Stimulated activated CD8-positive, alpha-beta memory T cell treated with anti-CD3 and anti-CD28 coated beads, Interleukin-2, amount 100 ng/mL, for 48 hours (primary cell): ENCODE measurements around the gene ABL1.
"Not testable (repeated sequence)": the region's sequence is repeated elsewhere in the genome, so short reads cannot be mapped to it uniquely, and the experiment has no call there.

Source experiments
- DNase-seq, 2 donors: peaks; one replicate each; pipeline ENCODE4 v3.0.0-alpha.2; 2020; ENCODE audit warnings: low read depth in 2 of 2

ABL1 gene

DNA sequence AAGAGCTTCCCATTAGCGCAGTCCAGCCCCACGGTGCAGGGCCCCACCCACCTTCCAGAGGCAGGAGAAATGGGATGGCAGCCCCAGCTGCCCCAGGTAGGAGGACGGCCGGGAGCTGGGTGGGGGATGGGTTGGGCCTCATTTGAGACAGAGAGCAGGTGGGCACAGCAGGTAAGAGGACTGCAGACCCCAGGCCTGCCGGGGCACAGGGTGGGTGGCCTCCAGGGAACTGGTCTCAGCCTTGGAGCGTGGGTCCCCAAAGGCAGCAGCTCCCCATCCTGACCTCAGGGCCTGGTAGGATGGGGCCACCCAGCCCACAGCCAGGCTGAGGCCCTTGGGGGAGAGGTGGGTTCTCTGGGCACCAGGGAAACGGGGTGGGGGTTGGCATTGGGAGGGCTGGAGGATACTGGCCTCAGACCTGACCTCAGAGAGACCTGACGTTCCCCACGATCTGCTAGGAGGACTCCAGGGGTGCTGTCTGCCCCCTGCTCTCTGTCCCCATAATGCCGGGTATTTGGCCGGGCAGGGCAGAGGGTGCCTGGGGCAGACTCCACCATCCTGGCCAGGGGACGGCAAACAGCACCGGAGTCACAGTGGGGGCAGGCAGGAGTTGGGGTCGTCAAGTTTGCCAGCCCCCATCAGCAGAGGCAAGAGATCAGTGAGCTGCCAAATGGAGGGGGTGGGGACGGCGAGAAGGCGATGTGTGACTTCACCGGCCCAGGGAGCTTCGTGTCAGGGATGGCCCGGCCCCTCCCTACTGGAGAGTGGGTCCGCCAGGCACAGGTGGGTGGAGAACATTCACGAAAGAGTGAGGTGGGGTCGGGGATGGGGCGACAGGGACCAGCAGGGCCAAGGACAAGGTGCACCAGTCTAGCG is 68.4 kb downstream of the ABL1 start:
- no peak for DNase-seq

DNA sequence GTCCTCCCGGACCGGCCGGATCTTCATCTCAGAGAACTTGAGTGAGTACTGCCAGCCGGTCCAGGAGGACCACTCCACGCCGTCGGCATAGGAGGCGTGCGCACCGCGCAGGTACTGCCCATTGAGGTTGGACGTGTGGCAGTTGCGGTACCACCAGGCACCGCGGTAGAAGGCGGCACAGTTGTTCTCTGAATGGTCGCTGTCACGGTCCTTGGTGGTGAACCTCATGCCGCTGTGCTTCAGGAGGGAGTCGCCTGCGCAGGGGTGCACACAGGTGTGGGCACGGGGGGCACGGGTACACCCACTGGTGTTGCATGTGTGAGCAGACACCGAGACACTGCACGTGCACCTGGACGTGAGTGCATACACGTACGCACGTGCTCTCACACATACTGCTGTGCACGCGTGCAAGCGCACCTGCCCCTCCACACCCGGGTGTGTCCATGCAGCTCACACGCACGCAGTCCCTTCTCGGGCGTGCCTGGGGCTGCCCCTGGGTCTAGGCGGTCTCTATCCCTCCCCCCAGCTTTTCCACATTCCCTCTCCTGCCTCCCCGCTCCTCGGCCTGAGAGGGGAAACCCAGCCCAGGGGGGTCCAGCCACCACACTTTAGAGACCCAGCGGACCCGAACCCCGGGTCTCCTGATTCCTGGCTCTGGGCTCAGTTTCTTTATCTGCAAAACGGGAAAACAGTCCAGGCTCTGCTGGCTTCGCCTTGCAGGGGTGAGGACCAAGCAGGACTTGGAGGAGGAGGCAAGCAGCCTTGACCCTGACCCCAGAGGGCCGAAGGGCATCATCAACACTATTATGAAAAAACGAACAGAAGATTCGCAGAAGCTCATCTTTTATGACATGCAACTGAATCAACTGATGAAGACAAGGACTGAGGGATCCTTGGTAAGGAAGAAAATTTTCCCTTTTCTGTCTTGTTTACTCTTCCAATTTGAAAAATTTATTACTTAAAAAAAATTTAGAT is 69.3 kb downstream of the ABL1 start:
- DNase-seq: no peak

DNA sequence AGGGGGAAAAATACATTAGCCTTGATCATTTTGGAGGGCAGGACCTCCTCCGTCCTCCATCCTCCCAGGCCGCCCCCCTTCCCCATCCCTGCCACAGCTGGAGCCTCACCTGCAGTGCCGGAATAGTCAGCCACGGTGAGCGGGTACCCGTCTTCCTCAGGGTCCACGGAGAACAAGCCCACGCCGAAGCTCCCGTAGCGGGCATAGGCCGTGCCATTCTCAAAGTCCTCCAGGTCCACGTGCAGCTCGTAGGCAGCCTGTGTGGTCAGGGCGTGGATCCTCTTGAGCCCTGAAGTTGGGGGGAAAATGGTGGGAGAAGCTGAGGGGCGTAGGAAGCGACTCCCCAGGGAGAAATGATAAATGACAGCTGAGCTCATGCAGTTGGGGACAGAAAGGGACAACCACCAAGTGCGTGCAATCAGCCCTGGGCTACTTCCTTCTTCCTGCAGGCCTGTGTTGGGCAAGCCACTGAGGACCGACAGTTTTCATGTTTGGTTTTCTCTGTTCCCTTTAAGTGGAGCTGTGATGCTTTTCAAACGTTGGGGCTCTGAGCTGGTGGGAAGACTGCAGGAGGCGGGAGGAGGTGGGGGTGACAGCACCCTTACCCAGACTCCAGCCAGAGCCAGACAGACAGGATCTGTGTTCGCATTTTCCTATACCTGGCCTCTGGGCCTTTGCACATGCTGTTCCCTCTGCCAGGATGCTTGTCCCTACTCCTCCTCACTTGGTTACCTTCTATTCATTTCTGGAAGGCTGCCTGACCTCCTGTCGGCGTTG is 70.3 kb downstream of the ABL1 start:
- no peak for DNase-seq

DNA sequence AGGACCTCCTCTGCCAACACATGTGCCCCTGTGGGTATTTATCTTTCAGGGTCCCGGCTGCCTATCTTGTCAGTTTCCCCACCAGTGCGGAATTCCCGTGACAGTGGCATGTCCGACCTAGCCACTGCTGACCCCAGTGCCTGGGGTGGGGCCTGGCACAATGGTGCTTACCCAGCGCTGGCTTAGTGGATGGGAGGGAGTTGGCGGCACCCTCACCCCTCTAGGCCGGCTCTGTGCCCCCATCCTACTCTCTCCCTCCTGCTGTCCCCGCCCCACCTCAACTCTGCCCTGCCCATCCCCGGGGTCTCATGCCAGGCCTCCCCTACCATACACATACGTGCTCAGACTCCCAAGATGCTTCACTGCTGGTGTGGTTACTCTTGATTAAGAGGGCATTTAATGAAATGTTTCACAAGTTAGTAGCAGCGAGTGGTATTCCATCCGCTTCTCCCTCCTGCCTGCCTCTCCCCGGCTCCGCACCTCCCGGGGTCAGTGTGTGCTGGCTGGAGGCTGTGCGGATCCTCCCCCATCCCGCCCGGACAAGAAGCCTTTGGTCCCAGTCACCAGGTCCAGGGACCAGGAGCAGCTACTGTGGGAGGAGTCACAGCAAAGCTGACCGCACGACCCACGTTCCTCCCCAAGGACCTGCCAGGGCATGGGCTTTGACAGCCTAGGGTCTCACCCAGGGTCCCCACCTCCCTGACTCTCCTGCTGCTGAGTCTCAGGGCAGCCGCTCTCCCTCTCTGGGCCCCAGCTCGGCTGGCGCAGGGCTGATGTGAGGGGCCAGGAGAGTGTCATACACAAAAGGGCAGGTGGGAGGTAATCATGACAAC is 71.1 kb downstream of the ABL1 start:
- no peak for DNase-seq

DNA sequence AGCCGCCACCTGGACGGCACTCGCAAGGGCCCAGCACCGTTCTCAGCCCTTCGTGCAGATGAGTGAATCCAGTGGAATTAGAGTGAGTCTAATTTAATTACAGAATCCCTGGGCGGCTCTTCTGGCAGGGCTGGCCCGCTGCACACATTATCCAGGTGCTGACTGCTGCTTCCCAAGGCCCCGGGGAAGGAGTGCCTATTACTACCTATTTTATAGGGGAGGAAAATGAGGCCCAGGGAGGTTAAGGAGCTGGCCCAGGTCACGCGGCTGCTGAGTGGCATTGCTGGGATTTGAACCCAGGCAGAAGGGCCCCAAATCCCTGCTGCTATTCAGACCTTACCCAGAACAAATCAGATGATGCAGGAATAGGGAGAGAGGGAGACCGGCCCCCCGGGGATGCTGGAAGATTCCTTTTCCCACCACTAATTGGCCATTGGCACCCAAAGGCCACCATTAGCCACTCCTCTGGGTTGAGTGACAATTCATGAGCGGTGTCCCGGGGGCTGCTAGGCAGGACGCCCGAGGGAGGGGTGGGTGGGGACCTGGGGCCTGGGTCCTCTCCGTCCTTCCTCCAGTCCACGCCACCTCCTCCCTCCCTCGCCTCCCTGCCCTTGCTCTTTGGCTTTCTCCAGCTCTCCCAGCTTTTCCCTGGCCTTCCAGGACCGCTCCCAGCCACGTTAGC is 71.8 kb downstream of the ABL1 start:
- no peak for DNase-seq

DNA sequence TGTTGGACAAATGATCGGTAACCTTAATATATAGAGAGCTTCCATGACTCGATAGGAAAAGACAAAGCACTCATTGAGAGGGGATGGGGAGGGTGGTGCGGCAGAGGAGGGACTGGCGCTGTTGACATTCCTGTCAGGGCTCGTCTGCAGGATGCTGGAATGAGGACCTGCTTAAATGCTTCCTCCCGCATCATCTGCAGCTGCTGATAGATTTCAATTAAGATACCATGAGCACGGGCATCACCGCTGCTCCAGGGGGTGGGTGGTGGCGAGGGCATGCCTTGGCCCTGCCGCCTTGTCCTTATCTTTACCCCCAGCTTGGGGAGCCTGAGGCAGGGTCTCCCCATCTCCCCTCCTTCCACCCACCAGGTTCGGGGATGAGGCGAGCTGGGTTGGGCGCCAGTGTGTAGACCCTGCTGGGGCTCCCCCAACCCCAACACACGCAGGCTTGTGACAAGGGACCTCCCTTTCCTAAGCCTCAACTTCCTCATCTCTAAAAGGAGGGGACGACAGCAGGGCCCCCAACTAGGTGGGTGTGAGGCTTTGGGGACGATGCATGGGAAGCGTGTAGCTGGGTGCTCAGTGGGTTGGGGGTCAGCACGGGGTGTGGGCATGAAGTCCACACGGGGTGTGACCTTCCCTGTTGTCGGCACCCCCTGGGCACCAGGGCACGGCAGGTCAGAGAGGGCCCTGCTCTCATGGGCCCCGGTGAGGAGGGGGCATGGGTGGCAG is 73.3 kb downstream of the ABL1 start:
- no peak for DNase-seq

DNA sequence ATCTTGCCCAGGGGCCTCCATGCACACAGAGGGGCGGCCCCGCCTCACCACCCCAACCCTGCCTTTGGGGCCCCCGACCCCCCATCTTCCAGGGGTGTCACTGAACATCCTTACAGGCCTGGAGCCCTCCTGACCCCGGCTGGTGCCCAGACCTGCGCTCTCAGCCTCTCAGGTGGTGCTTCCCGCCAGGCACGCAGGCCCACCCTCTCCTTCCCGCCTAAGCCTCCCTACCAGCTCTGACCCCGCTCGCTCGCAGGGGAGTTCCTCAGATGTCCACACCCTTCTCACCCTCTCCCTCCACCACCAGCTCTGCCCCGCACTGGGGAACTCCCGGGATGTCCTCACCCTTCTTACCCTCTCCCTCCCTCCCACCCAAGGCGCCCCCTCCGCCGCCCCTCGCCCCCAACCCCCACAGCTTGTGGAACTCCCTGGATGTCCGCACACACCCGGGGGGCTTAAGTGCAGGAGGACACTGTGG is 73.9 kb downstream of the ABL1 start:
- no peak for DNase-seq

DNA sequence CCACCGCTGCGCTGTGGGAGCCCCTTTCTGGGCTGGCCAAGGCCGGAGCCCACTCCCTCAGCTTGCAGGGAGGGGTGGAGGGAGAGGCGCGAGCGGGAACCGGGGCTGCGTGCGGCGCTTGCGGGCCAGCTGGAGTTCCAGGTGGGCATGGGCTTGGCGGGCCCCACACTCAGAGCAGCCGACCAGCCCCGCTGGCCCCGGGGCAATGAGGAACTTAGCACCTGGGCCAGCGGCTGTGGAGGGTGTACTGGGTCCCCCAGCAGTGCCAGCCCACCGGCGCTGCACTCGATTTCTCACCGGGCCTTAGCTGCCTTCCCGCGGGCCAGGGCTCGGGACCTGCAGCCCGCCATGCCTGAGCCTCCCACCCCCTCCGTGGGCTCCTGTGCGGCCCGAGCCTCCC is 75.0 kb downstream of the ABL1 start:
- DNase-seq: not testable (repeated sequence)

DNA sequence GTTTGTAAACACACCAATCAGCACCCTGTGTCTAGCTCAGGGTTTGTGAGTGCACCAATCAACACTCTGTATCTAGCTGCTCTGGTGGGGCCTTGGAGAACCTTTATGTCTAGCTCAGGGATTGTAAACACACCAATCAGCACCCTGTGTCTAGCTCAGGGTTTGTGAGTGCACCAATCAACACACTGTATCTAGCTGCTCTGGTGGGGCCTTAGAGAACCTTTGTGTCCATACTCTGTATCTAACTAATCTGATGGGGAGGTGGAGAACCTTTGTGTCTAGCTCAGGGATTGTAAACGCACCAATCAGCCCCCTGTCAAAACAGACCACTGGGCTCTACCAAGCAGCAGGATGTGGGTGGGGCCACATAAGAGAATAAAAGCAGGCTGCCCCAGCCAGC is 75.6 kb downstream of the ABL1 start:
- not testable (repeated sequence) for DNase-seq

DNA sequence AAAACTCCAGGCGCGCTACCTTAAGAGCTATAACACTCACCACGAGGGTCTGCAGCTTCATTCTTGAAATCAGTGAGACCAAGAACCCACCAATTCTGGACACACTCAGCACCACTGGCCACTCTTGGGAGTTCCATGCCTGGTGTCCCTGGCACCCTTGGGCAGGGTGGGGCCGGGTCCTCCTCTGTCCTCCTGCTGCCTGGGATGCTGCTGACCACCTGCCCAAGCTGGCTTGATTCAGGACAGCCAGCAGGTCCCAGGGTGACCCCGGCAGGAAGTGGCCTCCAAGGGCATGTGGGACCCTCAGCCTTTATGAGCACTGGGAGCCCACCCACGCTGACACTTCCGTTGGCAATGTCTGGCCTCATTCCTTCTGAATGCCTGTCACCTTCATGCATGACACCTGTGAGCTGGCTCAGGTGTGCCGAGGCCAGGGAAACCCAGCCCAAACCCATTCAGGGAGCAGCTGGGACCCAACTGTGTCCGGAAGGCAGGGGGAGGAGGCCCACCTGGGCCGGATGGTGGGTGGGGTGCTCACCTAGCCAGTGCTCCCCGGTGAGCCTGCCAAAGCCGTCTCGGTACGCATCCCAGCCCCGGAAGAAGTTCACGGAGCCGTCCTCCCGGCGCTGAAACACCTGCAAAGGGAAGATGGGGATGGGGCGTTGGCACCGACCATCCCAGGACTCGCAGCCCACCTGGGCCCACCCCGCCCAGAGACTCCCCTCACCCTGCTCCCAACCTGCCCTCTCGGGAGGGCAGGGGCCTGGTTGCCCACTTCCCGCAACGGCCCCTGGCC is 76.4 kb downstream of the ABL1 start:
- no peak for DNase-seq

DNA sequence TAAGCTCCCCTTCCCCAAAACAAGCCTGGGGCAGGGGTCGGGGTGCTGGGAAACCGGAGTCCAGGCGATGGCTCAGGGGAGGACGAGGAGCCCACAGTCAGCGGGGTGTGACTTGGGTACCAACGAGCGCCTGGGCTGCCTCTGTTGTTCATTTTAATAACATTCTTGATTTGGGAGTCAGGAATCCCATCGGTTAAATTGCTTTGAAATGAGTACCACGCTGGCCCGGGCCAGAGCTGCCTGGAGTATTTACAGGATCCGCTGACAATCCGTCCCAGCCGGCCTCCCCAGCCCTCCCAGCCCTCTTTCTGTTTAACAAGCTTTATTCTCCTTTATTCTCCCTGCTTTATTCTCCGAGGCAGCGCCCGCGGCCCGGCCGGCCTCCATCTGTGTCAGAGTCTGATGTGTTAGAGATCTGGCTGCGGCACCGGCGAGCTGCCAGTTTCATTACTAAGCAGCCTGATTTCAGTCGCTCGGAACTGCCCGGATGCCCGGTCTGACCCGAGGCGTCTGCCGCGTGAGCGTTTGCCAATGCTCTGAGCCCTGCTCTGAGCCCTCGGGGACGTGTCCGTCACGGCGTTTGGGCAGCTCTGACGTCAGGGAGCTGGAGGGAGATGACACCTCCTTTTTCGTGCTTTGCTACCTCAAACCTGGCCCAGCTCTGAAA is 78.0 kb downstream of the ABL1 start:
- no peak for DNase-seq

DNA sequence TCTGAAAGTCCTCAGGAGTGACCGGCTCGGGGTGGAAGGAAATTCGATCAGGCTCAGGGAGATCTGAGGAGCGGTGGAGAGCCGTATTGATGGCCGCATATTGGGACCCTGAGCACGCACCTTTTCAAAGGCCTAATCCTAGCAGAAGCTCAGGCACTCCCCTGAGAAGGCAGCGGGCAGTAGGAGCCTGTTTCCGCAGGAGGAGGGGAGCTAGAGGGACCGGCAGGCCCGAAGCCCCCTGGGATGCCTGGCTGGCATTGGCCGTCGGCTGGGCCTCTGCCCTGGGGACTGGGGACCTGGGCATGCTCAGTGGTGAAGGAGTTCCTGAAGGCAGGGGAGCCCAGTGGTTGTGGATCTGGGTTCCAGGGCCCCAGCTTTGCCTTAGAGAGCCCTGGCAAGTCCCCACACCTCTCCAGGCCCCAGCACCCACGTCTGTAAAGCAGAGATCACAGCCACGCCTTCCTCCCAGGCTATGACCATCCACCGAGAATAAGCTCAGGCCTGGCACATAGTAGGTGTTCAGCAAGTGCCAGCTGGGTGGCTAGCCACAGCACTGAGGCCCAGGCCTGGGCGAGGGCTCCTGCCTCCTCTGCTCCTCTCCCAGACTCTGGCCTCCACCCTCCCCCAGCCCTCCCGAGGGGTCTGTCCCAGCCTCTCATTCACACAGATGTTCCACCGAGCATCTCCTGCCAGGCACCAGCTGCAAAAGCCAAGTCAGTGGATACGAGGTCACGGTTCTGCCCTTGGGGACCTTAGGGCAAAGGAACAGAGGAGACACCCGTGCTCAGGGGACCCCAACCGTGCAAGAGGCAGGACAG is 78.8 kb downstream of the ABL1 start:
- no peak for DNase-seq

DNA sequence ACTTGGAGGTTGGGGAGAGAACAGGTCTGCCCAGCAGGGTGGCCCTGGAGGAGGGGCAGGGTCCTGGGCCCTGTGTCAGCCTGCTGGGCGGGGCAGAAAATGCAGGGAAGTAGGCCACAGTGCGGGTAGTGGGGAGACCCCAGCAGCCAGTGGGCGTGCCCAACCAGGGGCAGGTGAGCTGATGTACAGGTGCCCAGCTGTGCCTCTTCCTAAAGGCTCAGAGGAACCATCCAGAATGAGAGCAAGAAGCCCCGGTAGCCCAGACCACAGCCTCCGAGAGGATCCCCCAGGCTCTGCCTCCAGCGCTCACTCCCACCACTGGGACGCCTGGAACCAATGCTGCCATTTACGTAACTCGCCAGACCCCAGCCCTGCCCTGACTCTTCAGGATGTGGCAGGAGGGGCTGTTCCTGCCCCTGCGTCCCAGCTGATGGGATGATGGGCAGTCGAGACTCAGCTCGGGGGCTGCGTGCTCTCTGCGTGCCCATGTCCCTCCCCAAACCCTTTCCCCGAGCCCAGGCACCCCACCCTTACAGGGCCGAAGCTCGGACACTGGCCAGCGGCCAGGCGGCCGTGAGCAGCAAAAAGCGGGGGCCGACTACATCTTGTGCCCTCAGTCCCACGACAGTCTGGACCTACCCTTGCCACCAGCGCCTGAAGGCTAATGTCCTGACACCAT is 79.5 kb downstream of the ABL1 start:
- no peak for DNase-seq

DNA sequence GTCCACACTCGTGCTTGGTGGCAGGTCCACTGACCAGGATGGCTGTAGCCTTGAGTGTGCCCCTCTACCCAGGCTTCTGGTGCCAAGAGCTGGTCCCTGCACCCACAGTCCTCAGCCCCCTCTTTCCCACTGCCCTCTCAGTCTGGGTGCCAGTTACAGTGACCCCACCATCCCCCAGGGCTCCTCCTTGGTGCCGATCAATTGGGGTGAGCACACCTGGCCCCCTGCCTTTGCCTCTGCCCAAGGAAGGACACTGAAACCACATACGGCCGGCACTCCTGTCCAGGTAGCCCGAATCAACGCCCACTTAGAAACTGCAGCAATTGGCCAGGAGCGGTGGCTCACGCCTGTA is 80.0 kb downstream of the ABL1 start:
- no peak for DNase-seq

DNA sequence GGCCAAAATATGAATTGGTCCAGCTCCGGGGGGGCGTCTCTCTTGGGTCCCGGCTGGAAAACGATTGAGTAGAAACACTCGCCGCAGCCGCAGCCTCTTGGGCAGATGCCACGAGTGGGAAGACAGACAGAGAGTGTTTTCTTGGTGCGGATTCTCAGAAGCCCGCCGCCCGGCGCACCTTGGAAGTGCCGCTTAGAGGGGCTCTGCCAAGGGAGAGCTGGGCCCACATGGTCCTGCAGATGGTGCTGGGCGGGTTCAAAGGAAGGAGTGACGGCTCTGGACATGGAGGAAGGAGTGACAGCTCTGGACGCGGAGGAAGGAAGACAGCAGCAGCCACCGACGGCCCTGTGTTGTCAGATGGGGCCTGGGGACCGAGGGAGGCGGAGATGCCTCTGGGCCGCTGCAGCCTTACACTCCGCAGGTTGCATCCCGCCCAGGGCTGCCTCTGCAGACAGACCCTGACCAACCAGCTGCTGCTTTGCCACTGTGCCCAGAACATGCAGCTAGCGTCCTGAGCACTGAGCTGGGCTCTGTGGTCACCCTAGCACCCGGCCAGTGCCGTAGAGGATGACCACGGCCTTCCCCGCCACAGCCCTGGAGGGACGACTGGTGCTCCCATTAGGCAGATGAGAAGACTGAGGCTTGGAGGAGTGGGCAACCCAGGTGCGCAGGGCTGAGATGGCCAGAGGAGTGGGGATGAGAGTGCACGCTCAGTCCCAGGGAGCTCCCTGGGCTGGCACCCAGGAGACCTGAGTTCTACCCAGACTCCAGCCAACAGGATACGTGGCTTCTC is 82.3 kb downstream of the ABL1 start:
- DNase-seq: no peak
